Endodermal cell (in vitro differentiated cells): ENCODE measurements around the gene ATAD3B. TPM values are rescaled to one million over a fixed set of nuclear protein-coding genes. Genes with fewer than 3 reads are reported as not detected.
"Not testable (repeated sequence)": the region's sequence is repeated elsewhere in the genome, so short reads cannot be mapped to it uniquely, and the experiment has no call there.

Experiments used
- DNase-seq: peaks from one replicate; pipeline ENCODE4 v3.0.0-alpha.2; 2017
- H3K27ac ChIP-seq: 2 replicates; pipeline ENCODE4 v1.5.1; 2013; ENCODE audit warnings: mild to moderate bottlenecking, low read depth, low read length, moderate library complexity
- H3K27me3 ChIP-seq: 2 replicates; pipeline ENCODE4 v1.6.1; 2013; ENCODE audit warnings: mild to moderate bottlenecking, low read length, moderate library complexity; ENCODE audit not compliant: insufficient read depth, control insufficient read depth, poor library complexity, severe bottlenecking
- H3K36me3 ChIP-seq: 2 replicates; pipeline ENCODE4 v1.7.0; 2013; ENCODE audit warnings: mild to moderate bottlenecking, low read length, moderate library complexity; ENCODE audit not compliant: control insufficient read depth, insufficient read depth
- H3K4me1 ChIP-seq: one replicate; pipeline ENCODE4 v1.7.0; 2013; ENCODE audit warnings: low read length; ENCODE audit not compliant: control insufficient read depth, insufficient read depth
- H3K4me3 ChIP-seq: 2 replicates; pipeline ENCODE4 v1.5.1; 2013; ENCODE audit warnings: mild to moderate bottlenecking, low read length, moderate library complexity
- H3K9ac ChIP-seq: 2 replicates; pipeline ENCODE4 v1.6.1; 2013; ENCODE audit warnings: mild to moderate bottlenecking, low read length, moderate library complexity; ENCODE audit not compliant: poor library complexity, severe bottlenecking; ENCODE audit errors: extremely low read depth
- H3K9me3 ChIP-seq: 2 replicates; pipeline ENCODE4 v1.6.1; 2013; ENCODE audit warnings: mild to moderate bottlenecking, low read length, moderate library complexity; ENCODE audit not compliant: control insufficient read depth
- H3K27ac Mint-ChIP-seq: 2 replicates; pipeline ENCODE4 v1.8.0; 2020; ENCODE audit warnings: mixed read lengths
- H3K27me3 Mint-ChIP-seq: 2 replicates; pipeline ENCODE4 v1.8.0; 2021; ENCODE audit warnings: mild to moderate bottlenecking, mixed read lengths; ENCODE audit not compliant: insufficient read depth
- H3K36me3 Mint-ChIP-seq: 2 replicates; pipeline ENCODE4 v1.8.0; 2020; ENCODE audit warnings: low read depth, mixed read lengths
- H3K4me1 Mint-ChIP-seq: 2 replicates; pipeline ENCODE4 v1.8.0; 2020; ENCODE audit warnings: mixed read lengths
- H3K4me3 Mint-ChIP-seq: 2 replicates; pipeline ENCODE4 v1.8.0; 2020; ENCODE audit warnings: mild to moderate bottlenecking, moderate library complexity, mixed read lengths
- H3K9me3 Mint-ChIP-seq: 2 replicates; pipeline ENCODE4 v1.8.0; 2020; ENCODE audit warnings: mild to moderate bottlenecking, mixed read lengths
- CTCF ChIP-seq: fragments of 200-600 bp; sonication (generic); conservative IDR thresholded peaks from 2 replicates; pipeline ENCODE4 v1.5.0; 2021; ENCODE audit warnings: antibody characterized with exemption, mild to moderate bottlenecking
- WGBS, 2 experiments: methylation state at CpG; one replicate each; pipeline versions ENCODE4 v1.1.5 to v1.1.7; 2013; ENCODE audit warnings: missing lambda C conversion rate in 2 of 2, mixed read lengths in 1 of 2; ENCODE audit not compliant: insufficient coverage in 1 of 2, insufficient read length in 1 of 2; 5-methylcytosine and 5-hydroxymethylcytosine counted together
- total RNA-seq, 2 donors: library from RNA; stranded (reverse); fragmentation: NEBNext Ultra II Directional in 1 of 2; extraction: Animal tissue kit (Norgen Biotek cat#: 25700) in 1 of 2; gene quantifications; 2 replicates in 1 of 2; 3 replicates in 1 of 2; pipeline ENCODE4 v1.2.1, GENCODE V29; 2021

Gene ATAD3B
- total RNA-seq, 2 donors from 2014 or later: 41.8 to 47.4 TPM

- no peak overlapping the region for H3K27ac Mint-ChIP-seq
- no peaks in the 10 kb centered on the region for H3K36me3 ChIP-seq
- no peaks in the 10 kb centered on the region for H3K36me3 Mint-ChIP-seq
- WGBS, 2 experiments: 17 to 27% methylated on average over 14 to 62 of the region's 66 CpGs
- no peak for TF ChIP-seq CTCF
- no peak overlapping the region for H3K9ac ChIP-seq
- H3K9me3 Mint-ChIP-seq: peaks cover 3% of the 10 kb centered on the region
- no peaks in the 10 kb centered on the region for H3K9me3 ChIP-seq
- no peak overlapping the region for H3K4me3 Mint-ChIP-seq
- H3K4me1 ChIP-seq: peaks cover 8% of the 10 kb centered on the region
- peak; percentile 83 for DNase-seq
- H3K4me3 ChIP-seq: no peak overlapping the region
- no peaks in the 10 kb centered on the region for H3K27me3 ChIP-seq
- peaks cover 3% of the 10 kb centered on the region for H3K27me3 Mint-ChIP-seq
- no peak overlapping the region for H3K27ac ChIP-seq
- H3K4me1 Mint-ChIP-seq: peaks cover 16% of the 10 kb centered on the region
These were observed 44.3 kb upstream of the ATAD3B start for GRCh38 chr1:1427106-1427819.

GRCh38 chr1:1427820-1428148, 43.8 kb upstream of the ATAD3B start:
- Histone ChIP-seq H3K36me3 (no peaks in the 10 kb centered on the region), H3K9me3 (no peaks in the 10 kb centered on the region), H3K27ac (no peak overlapping the region), H3K4me3 (no peak overlapping the region), H3K9ac (no peak overlapping the region), H3K4me1 (peaks cover 3% of the 10 kb centered on the region), H3K27me3 (no peaks in the 10 kb centered on the region)
- H3K27ac Mint-ChIP-seq: no peak overlapping the region
- no peaks in the 10 kb centered on the region for H3K36me3 Mint-ChIP-seq
- H3K27me3 Mint-ChIP-seq: peaks cover 3% of the 10 kb centered on the region
- peaks cover 3% of the 10 kb centered on the region for H3K9me3 Mint-ChIP-seq
- 0 to 6% methylated on average over 6 to 13 of the region's 22 CpGs for WGBS, 2 experiments
- DNase-seq: no peak
- H3K4me1 Mint-ChIP-seq: peaks cover 11% of the 10 kb centered on the region
- no peak overlapping the region for H3K4me3 Mint-ChIP-seq
- no peak for TF ChIP-seq CTCF

GRCh38 chr1:1428174-1428573, 43.4 kb upstream of the ATAD3B start:
- no peak overlapping the region for H3K4me3 ChIP-seq
- peaks cover 3% of the 10 kb centered on the region for H3K27me3 Mint-ChIP-seq
- no peaks in the 10 kb centered on the region for H3K36me3 ChIP-seq
- no peaks in the 10 kb centered on the region for H3K9me3 ChIP-seq
- H3K27me3 ChIP-seq: no peaks in the 10 kb centered on the region
- WGBS, 2 experiments: 95 to 97% methylated on average over 11 to 19 of the region's 19 CpGs
- peaks cover 3% of the 10 kb centered on the region for H3K9me3 Mint-ChIP-seq
- no peak overlapping the region for H3K27ac Mint-ChIP-seq
- H3K9ac ChIP-seq: no peak overlapping the region
- peak; percentile 53 for DNase-seq
- no peaks in the 10 kb centered on the region for H3K36me3 Mint-ChIP-seq
- H3K4me1 Mint-ChIP-seq: peaks cover 12% of the 10 kb centered on the region
- TF ChIP-seq CTCF: no peak
- H3K27ac ChIP-seq: no peak overlapping the region
- peaks cover 3% of the 10 kb centered on the region for H3K4me1 ChIP-seq
- H3K4me3 Mint-ChIP-seq: peak overlapping the region; percentile 33

GRCh38 chr1:1428967-1429366, 42.6 kb upstream of the ATAD3B start:
- not testable (repeated sequence) for H3K4me3 ChIP-seq, DNase-seq, H3K36me3 ChIP-seq, H3K36me3 Mint-ChIP-seq, H3K9ac ChIP-seq, H3K9me3 Mint-ChIP-seq, H3K27me3 ChIP-seq, H3K27me3 Mint-ChIP-seq, H3K4me1 ChIP-seq, H3K9me3 ChIP-seq, H3K27ac ChIP-seq, H3K27ac Mint-ChIP-seq
- WGBS, 2 experiments: 96 to 100% methylated on average over 1 to 6 of the region's 6 CpGs
- Mint-ChIP-seq H3K4me3 (peak overlapping the region; percentile 33), H3K4me1 (peaks cover 12% of the 10 kb centered on the region)
